Tibial nerve (tissue), 4 donors: Measurements from ENCODE around the gene THSD4. TPM values are rescaled to one million over a fixed set of nuclear protein-coding genes. Genes with fewer than 3 reads are reported as not detected.

Source experiments
- DNase-seq, 2 donors: peaks; one replicate each; pipeline ENCODE4 v3.0.0-alpha.2; 2019; ENCODE audit warnings: low spot score in 2 of 2
- H3K27ac ChIP-seq, 4 donors: fragments of 200-600 bp; sonication (generic) in 3 of 4; one replicate each; pipeline ENCODE4 v1.5.1; 2017 to 2019; ENCODE audit warnings: mild to moderate bottlenecking in 1 of 4
- H3K27me3 ChIP-seq, 2 donors: fragments of 200-600 bp; sonication (generic) in 1 of 2; one replicate each; pipeline versions ENCODE4 v1.5.1 to v1.6.0; 2017 to 2019
- H3K36me3 ChIP-seq, 3 donors: fragments of 200-600 bp; sonication (generic); one replicate each; pipeline ENCODE4 v1.5.1; 2018 to 2019
- H3K4me1 ChIP-seq, 4 donors: fragments of 200-600 bp; sonication (generic) in 3 of 4; one replicate each; pipeline ENCODE4 v1.5.1; 2017 to 2019
- H3K4me3 ChIP-seq, 4 donors: fragments of 200-600 bp; sonication (generic) in 3 of 4; one replicate each; pipeline ENCODE4 v1.5.1; 2017 to 2019; ENCODE audit warnings: mild to moderate bottlenecking in 1 of 4, moderate library complexity in 1 of 4
- H3K9me3 ChIP-seq, 4 donors: fragments of 200-600 bp; sonication (generic) in 3 of 4; one replicate each; pipeline ENCODE4 v1.5.1; 2017 to 2019
- CTCF ChIP-seq, 5 experiments: fragments of 200-600 bp in 3 of 5; fragments of 450-650 bp in 2 of 5; sonication (generic) in 3 of 5; IDR thresholded peaks; one replicate each; pipeline ENCODE4 v1.5.1; 2016 to 2019; ENCODE audit warnings: antibody characterized with exemption in 5 of 5, mild to moderate bottlenecking in 3 of 5, moderate library complexity in 2 of 5
- EP300 ChIP-seq, 2 donors: sonication (generic); formaldehyde crosslinking; IDR thresholded peaks; one replicate each; pipeline ENCODE4 v1.6.1; 2017; ENCODE audit warnings: antibody characterized with exemption in 2 of 2, mild to moderate bottlenecking in 1 of 2
- POLR2A ChIP-seq, 2 donors: fragments of 450-650 bp; IDR thresholded peaks; one replicate each; pipeline ENCODE4 v1.6.1; 2017; ENCODE audit warnings: antibody characterized with exemption in 2 of 2, mild to moderate bottlenecking in 2 of 2, moderate library complexity in 2 of 2
- WGBS, 2 donors: methylation state at CpG; one replicate each; pipeline ENCODE4 v1.1.5; 2018; 5-methylcytosine and 5-hydroxymethylcytosine counted together
- total RNA-seq, 4 donors: library from RNA; depleted of rRNA; stranded (reverse); fragments of >200 nt; gene quantifications; one replicate each; pipeline ENCODE4 v1.1.0, GENCODE V29; 2016

Gene THSD4
- total RNA-seq, 4 donors from 2014 or later, result 9.6 to 25.1 (median 21.2) TPM

- TF ChIP-seq EP300 (IDR thresholded peaks at IDR 0.05) (no peak), CTCF (IDR thresholded peaks at IDR 0.05) (no peak), POLR2A (IDR thresholded peaks at IDR 0.05) (no peak)
- H3K9me3 ChIP-seq, result no peaks in the 10 kb centered on the region
- H3K27me3 ChIP-seq, result no peaks in the 10 kb centered on the region
- no peaks in the 10 kb centered on the region for H3K36me3 ChIP-seq
- no peak overlapping the region for H3K4me3 ChIP-seq
- DNase-seq, result no peak
- WGBS, 2 donors, result 57 to 66% methylated on average over 2 of the region's 2 CpGs
- no peaks in the 10 kb centered on the region for H3K4me1 ChIP-seq
- no peak overlapping the region for H3K27ac ChIP-seq
These were observed 264.6 kb downstream of the THSD4 start for GRCh38 chr15:71379893-71380292.

- H3K9me3 ChIP-seq, result no peaks in the 10 kb centered on the region
- no peaks in the 10 kb centered on the region for H3K4me1 ChIP-seq
- H3K36me3 ChIP-seq, result no peaks in the 10 kb centered on the region
- WGBS, 2 donors, result 43% methylated on average over 2 of the region's 2 CpGs
- H3K27me3 ChIP-seq, result no peaks in the 10 kb centered on the region
- no peak overlapping the region for H3K4me3 ChIP-seq
- TF ChIP-seq EP300 (IDR thresholded peaks at IDR 0.05), result no peak
- no peak for TF ChIP-seq POLR2A (IDR thresholded peaks at IDR 0.05)
- DNase-seq, result no peak
- no peak overlapping the region for H3K27ac ChIP-seq
These were observed 265.1 kb downstream of the THSD4 start for GRCh38 chr15:71380345-71380744.

- no peak overlapping the region for H3K4me3 ChIP-seq
- DNase-seq, result no peak
- no peak overlapping the region for H3K27ac ChIP-seq
- H3K9me3 ChIP-seq, result peaks cover 0 to 4% (median 0%) of the 10 kb centered on the region in 4 donors
- H3K27me3 ChIP-seq, result no peaks in the 10 kb centered on the region
- peaks cover 0 to 6% (median 0%) of the 10 kb centered on the region in 4 donors for H3K4me1 ChIP-seq
- 73 to 82% methylated on average over 3 of the region's 3 CpGs for WGBS, 2 donors
- H3K36me3 ChIP-seq, result no peaks in the 10 kb centered on the region
- TF ChIP-seq CTCF (IDR thresholded peaks at IDR 0.05) (no peak), EP300 (IDR thresholded peaks at IDR 0.05) (no peak), POLR2A (IDR thresholded peaks at IDR 0.05) (no peak)
These were observed 269.2 kb downstream of the THSD4 start for GRCh38 chr15:71384501-71384900.

- H3K27ac ChIP-seq, result no peak overlapping the region
- peaks cover 0 to 6% (median 0%) of the 10 kb centered on the region in 4 donors for H3K4me1 ChIP-seq
- WGBS, 2 donors, result 4 to 15% methylated on average over 4 of the region's 4 CpGs
- no peak for DNase-seq
- peaks cover 0 to 4% (median 0%) of the 10 kb centered on the region in 4 donors for H3K9me3 ChIP-seq
- H3K27me3 ChIP-seq, result no peaks in the 10 kb centered on the region
- no peak for TF ChIP-seq CTCF (IDR thresholded peaks at IDR 0.05)
- TF ChIP-seq EP300 (IDR thresholded peaks at IDR 0.05), result no peak
- TF ChIP-seq POLR2A (IDR thresholded peaks at IDR 0.05), result no peak
- H3K4me3 ChIP-seq, result no peak overlapping the region
- H3K36me3 ChIP-seq, result no peaks in the 10 kb centered on the region
These were observed 269.8 kb downstream of the THSD4 start for GRCh38 chr15:71385026-71385425.

- no peaks in the 10 kb centered on the region for H3K36me3 ChIP-seq
- no peak overlapping the region for H3K4me3 ChIP-seq
- H3K4me1 ChIP-seq, result peaks cover 0 to 6% (median 0%) of the 10 kb centered on the region in 4 donors
- no peak for DNase-seq
- H3K27me3 ChIP-seq, result no peaks in the 10 kb centered on the region
- H3K27ac ChIP-seq, result no peak overlapping the region
- 45 to 52% methylated on average over 4 of the region's 5 CpGs for WGBS, 2 donors
- TF ChIP-seq POLR2A (IDR thresholded peaks at IDR 0.05), result no peak
- TF ChIP-seq EP300 (IDR thresholded peaks at IDR 0.05), result no peak
- no peak for TF ChIP-seq CTCF (IDR thresholded peaks at IDR 0.05)
- H3K9me3 ChIP-seq, result peaks cover 0 to 4% (median 0%) of the 10 kb centered on the region in 4 donors
These were observed 270.2 kb downstream of the THSD4 start for GRCh38 chr15:71385457-71385856.

GRCh38 chr15:71386005-71386404 lies 270.7 kb downstream of the THSD4 start:
- H3K27me3 ChIP-seq, result no peaks in the 10 kb centered on the region
- no peak for TF ChIP-seq CTCF (IDR thresholded peaks at IDR 0.05)
- no peak for TF ChIP-seq EP300 (IDR thresholded peaks at IDR 0.05)
- no peak for TF ChIP-seq POLR2A (IDR thresholded peaks at IDR 0.05)
- 63 to 72% methylated on average over 2 of the region's 2 CpGs for WGBS, 2 donors
- peaks cover 0 to 4% (median 0%) of the 10 kb centered on the region in 4 donors for H3K9me3 ChIP-seq
- H3K4me3 ChIP-seq, result no peak overlapping the region
- H3K27ac ChIP-seq, result no peak overlapping the region
- peaks cover 0 to 6% (median 0%) of the 10 kb centered on the region in 4 donors for H3K4me1 ChIP-seq
- DNase-seq, result no peak
- H3K36me3 ChIP-seq, result no peaks in the 10 kb centered on the region
